GM21717 (cell line): Measurements from ENCODE around the gene SCAMP5.

Experiments
- ATAC-seq: cut with Tn5 transposase; IDR thresholded peaks from one replicate; pipeline ENCODE4 v1.9.1; 2021; ENCODE audit warnings: mild to moderate bottlenecking, moderate library complexity; ENCODE audit not compliant: unreplicated experiment

SCAMP5 gene

GRCh38 chr15:74995182-74995778 lies at the start of gene SCAMP5:
SCAMP5 (plus strand) TSS chr15:74995563; CDS start chr15:75011840, 16,277 bp downstream.
- ATAC-seq = peak; percentile 67

- ATAC-seq = no peak
These were observed 45.1 kb upstream of the SCAMP5 start for GRCh38 chr15:74950078-74950908.

- ATAC-seq = no peak
These were observed 44.4 kb upstream of the SCAMP5 start for GRCh38 chr15:74951006-74951405.

GRCh38 chr15:74954515-74954914 lies 40.8 kb upstream of the SCAMP5 start:
- ATAC-seq = no peak

- ATAC-seq = no peak
These were observed 40.3 kb upstream of the SCAMP5 start for GRCh38 chr15:74955017-74955416.

GRCh38 chr15:74955796-74956647 lies 39.3 kb upstream of the SCAMP5 start:
- peak; percentile 26 for ATAC-seq

GRCh38 chr15:74956648-74957475 lies 38.5 kb upstream of the SCAMP5 start, which contains the start of gene RPP25:
RPP25 (minus strand) TSS chr15:74956772; CDS start chr15:74956583, 189 bp downstream.
- peak; percentile 67 for ATAC-seq

- ATAC-seq = no peak
These were observed 37.8 kb upstream of the SCAMP5 start for GRCh38 chr15:74957476-74958035.

- ATAC-seq = no peak
These were observed 36.9 kb upstream of the SCAMP5 start for GRCh38 chr15:74958320-74958907.

GRCh38 chr15:74958908-74959585 lies 36.3 kb upstream of the SCAMP5 start:
- ATAC-seq = no peak

GRCh38 chr15:74959586-74959939 lies 35.8 kb upstream of the SCAMP5 start:
- no peak for ATAC-seq

GRCh38 chr15:74960286-74960685 lies 35.1 kb upstream of the SCAMP5 start:
- no peak for ATAC-seq

- no peak for ATAC-seq
These were observed 34.3 kb upstream of the SCAMP5 start for GRCh38 chr15:74960995-74961588.

GRCh38 chr15:74961616-74962015 lies 33.7 kb upstream of the SCAMP5 start:
- no peak for ATAC-seq

- ATAC-seq = no peak
These were observed 33.1 kb upstream of the SCAMP5 start for GRCh38 chr15:74962219-74962618.

GRCh38 chr15:74962671-74963070 lies 32.7 kb upstream of the SCAMP5 start:
- no peak for ATAC-seq

- ATAC-seq = no peak
These were observed 32.1 kb upstream of the SCAMP5 start for GRCh38 chr15:74963213-74963612.

- no peak for ATAC-seq
These were observed 30.6 kb upstream of the SCAMP5 start for GRCh38 chr15:74964794-74965193.

- ATAC-seq = no peak
These were observed 27.7 kb upstream of the SCAMP5 start for GRCh38 chr15:74967670-74968069.
